Measurements from ENCODE around the gene SYT1.

SYT1 gene

GRCh38 chr12:79143803-79144202, 279.2 kb downstream of the SYT1 start:
- no peak overlapping the region for H3K4me3 ChIP-seq (ENCODE audit: low read depth, low read length)
- TF ChIP-seq CTCF (IDR thresholded peaks at IDR 0.05; ENCODE audit: low read depth, low read length) = no peak

- H3K4me3 ChIP-seq (ENCODE audit: low read depth, low read length) = no peak overlapping the region
- no peak for TF ChIP-seq CTCF (IDR thresholded peaks at IDR 0.05; ENCODE audit: low read depth, low read length)
Observed at GRCh38 chr12:79151956-79152355, 287.4 kb downstream of the SYT1 start.

GRCh38 chr12:79155683-79156082, 291.1 kb downstream of the SYT1 start:
- H3K4me3 ChIP-seq (ENCODE audit: low read depth, low read length) = no peak overlapping the region
- TF ChIP-seq CTCF (IDR thresholded peaks at IDR 0.05; ENCODE audit: low read depth, low read length) = no peak

GRCh38 chr12:79156846-79157463, 292.4 kb downstream of the SYT1 start:
- TF ChIP-seq CTCF (IDR thresholded peaks at IDR 0.05; ENCODE audit: low read depth, low read length) = no peak
- H3K4me3 ChIP-seq (ENCODE audit: low read depth, low read length) = no peak overlapping the region

GRCh38 chr12:79161249-79161934, 296.8 kb downstream of the SYT1 start:
- no peak overlapping the region for H3K4me3 ChIP-seq (ENCODE audit: low read depth, low read length)
- no peak for TF ChIP-seq CTCF (IDR thresholded peaks at IDR 0.05; ENCODE audit: low read depth, low read length)

- no peak for TF ChIP-seq CTCF (IDR thresholded peaks at IDR 0.05; ENCODE audit: low read depth, low read length)
- no peak overlapping the region for H3K4me3 ChIP-seq (ENCODE audit: low read depth, low read length)
Observed at GRCh38 chr12:79162147-79162772, 297.7 kb downstream of the SYT1 start.

GRCh38 chr12:79162948-79163347, 298.4 kb downstream of the SYT1 start:
- no peak for TF ChIP-seq CTCF (IDR thresholded peaks at IDR 0.05; ENCODE audit: low read depth, low read length)
- H3K4me3 ChIP-seq (ENCODE audit: low read depth, low read length) = no peak overlapping the region

Data from WI38 (cell line).